OCI-LY7 (cell line): ENCODE data around the gene PLK4.

Experiments used
- EZH2phosphoT487 ChIP-seq: fragments of 200-600 bp; sonication (generic); IDR thresholded peaks from 2 replicates; pipeline ENCODE4 v1.6.1; 2018; ENCODE audit warnings: low read depth, borderline replicate concordance, mild to moderate bottlenecking, mixed run types, antibody characterized with exemption, low read length, moderate library complexity, mixed read lengths
- TF ChIP-seq, protein P1 (sequence below): fragments of 200-600 bp; sonication (generic); conservative IDR thresholded peaks from 2 replicates; pipeline ENCODE4 v1.5.1; 2014; ENCODE audit warnings: mild to moderate bottlenecking, antibody characterized with exemption, low read length, moderate library complexity, mixed read lengths

DNA sequence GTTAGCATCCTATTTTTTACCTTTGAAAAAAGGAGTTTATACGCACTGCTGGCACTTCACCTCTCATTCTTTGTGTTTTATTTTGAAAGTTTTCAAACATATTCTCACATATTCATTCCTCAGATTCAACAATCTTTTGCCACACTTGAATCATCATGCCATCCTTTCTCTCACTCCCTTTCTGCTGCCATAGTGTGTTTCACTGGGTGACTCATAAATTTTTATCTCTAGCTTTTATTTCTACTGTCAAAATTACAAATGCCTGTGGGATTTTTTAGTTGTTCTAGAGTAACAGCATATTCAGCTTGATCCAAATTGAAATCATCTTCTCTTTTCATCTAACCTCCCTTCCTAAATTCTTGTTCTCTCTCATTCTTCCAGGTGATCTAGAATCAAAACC, 56.3 kb downstream of the PLK4 start:
- TF ChIP-seq, protein P1, sequence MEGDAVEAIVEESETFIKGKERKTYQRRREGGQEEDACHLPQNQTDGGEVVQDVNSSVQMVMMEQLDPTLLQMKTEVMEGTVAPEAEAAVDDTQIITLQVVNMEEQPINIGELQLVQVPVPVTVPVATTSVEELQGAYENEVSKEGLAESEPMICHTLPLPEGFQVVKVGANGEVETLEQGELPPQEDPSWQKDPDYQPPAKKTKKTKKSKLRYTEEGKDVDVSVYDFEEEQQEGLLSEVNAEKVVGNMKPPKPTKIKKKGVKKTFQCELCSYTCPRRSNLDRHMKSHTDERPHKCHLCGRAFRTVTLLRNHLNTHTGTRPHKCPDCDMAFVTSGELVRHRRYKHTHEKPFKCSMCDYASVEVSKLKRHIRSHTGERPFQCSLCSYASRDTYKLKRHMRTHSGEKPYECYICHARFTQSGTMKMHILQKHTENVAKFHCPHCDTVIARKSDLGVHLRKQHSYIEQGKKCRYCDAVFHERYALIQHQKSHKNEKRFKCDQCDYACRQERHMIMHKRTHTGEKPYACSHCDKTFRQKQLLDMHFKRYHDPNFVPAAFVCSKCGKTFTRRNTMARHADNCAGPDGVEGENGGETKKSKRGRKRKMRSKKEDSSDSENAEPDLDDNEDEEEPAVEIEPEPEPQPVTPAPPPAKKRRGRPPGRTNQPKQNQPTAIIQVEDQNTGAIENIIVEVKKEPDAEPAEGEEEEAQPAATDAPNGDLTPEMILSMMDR: no peak
- no peak for TF ChIP-seq EZH2phosphoT487
